CD4-positive, alpha-beta T cell treated with Interleukin-21 for 1 hour (primary cell): ENCODE measurements around the gene TMEFF1.
"Not testable (repeated sequence)": the region's sequence is repeated elsewhere in the genome, so short reads cannot be mapped to it uniquely, and the experiment has no call there.

Source experiments
- DNase-seq: peaks from one replicate; pipeline ENCODE4 v3.0.0-alpha.2; 2020

TMEFF1 gene

DNA sequence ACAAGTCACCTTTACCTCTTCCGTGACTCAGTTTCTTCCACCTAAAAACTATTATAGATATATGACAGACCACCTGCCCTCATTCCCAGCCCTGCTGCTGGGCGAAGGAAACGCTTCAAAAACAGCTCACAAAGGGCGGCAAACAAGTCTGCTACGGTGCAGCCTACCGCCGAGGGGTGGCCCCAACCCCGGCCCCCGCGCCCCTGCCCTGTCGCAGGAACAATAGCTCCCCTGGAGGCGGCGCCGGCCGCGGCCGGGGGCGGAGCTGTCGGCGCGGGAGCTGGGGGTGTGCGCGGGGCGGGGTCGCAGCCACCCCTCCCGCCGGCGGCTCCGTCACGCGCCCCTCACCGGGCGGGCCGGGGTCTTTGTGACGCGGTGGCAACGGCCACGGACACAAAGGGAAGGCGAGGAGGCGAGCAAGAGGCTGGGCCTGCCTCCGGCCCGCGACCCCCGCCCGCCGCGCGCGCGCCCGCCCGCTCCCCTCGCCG is at the start of gene TMEFF1:
Gene TMEFF1 (plus strand): TSS at position 362 of the 488 bp plus-strand sequence. CDS start 396 bp downstream, outside the sequence.
- DNase-seq = peak; percentile 28

DNA sequence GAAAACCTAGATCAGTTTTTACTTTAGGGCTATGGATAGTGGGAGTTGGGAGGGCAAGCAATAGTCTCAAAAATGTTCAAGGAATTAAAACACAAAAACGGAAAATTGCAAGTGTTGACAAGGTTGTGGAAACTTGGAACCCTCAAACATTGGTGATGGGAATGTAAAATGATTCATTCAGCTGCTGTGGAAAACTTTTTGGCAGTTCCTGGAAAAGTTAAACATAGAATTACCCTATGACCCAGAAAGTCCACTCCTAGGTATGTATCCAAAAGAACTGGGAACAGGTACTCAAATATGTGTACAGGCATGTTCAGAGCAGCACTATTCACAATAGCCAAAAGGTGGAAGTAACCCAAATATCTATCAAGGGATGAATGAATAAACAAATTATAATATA is 47.2 kb upstream of the TMEFF1 start:
- DNase-seq = no peak

GRCh38 chr9:100426189-100426529 is 46.8 kb upstream of the TMEFF1 start:
- no peak for DNase-seq

- DNase-seq = peak; percentile 63
Observed at GRCh38 chr9:100426530-100427365, 46.2 kb upstream of the TMEFF1 start, which contains the start of gene MSANTD3. MSANTD3 (plus strand) TSS chr9:100427143; CDS start chr9:100441939, 14,796 bp downstream.

GRCh38 chr9:100427366-100428263 is 45.3 kb upstream of the TMEFF1 start:
- peak; percentile 4 for DNase-seq

- DNase-seq = no peak
Observed at GRCh38 chr9:100428871-100429654, 43.9 kb upstream of the TMEFF1 start.

DNA sequence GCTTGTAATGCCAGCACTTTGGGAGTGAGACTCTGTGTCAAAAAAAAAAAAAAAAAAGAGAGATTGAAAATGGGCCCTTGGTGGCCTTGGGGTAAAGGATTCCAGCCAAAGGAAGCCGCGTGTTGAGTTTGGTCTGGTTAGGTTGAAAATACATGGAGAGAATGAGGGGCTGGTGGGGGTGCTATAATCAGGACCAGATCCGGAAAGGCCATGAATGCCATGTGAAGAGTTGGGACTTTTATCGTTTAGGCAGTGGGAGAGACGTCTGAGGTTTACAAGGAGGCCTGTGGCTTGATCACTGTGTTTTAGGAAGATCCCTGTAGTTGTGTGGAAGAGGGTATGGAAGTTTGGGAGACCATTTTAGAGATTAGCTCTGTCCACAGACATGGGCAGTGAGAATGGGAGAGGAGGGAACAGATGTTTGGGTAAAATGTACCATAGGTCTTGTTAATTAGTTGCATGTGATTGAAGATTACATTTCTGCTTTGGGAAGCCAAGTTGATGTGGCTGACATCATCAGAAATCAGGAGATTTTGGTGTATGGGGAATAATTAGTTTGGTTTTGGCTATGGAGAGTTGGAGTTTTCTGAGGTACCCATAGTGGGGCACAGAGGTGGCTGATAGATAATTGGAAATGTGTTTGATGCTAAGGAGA is 42.5 kb upstream of the TMEFF1 start:
- no peak for DNase-seq

DNA sequence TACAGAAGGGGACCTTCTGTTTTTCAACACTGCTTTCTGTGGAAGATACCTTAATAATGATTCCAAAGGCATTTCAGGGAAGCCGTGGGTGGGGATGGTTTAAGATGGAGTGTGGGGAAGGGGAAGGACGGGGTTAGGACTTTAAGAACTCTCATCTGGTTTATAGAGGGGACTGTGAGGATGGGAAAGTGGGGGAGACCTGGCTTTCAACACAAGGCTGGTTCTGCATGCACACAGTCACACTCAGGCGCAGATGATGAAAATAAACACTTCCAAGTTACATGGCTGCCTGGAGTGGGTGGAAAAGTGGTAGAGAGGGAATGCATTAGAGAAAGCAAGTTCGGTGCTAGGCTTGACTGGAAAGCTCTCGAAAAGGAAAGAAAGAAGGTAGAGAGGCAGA is 41.1 kb upstream of the TMEFF1 start:
- no peak for DNase-seq

GRCh38 chr9:100432736-100433135 is 40.2 kb upstream of the TMEFF1 start:
- no peak for DNase-seq

DNA sequence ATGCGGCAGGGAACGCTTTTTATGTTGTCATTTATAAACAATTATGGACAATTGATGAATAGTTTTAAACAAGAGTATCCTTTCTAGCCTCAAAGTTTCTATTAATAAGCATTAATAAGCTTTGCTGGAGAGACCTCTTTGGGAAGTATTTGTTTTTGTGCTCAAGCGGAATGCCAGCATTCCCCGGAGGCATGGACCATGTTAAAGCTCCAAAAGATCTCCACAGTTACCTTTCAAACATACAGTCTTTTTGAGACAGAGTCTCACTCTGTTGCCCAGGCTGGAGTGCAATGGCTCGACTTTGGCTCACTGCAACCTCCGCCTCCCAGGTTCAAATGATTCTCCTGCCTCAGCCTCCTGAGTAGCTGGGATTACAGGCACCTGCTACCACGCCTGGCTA is 36.4 kb upstream of the TMEFF1 start:
- no peak for DNase-seq

DNA sequence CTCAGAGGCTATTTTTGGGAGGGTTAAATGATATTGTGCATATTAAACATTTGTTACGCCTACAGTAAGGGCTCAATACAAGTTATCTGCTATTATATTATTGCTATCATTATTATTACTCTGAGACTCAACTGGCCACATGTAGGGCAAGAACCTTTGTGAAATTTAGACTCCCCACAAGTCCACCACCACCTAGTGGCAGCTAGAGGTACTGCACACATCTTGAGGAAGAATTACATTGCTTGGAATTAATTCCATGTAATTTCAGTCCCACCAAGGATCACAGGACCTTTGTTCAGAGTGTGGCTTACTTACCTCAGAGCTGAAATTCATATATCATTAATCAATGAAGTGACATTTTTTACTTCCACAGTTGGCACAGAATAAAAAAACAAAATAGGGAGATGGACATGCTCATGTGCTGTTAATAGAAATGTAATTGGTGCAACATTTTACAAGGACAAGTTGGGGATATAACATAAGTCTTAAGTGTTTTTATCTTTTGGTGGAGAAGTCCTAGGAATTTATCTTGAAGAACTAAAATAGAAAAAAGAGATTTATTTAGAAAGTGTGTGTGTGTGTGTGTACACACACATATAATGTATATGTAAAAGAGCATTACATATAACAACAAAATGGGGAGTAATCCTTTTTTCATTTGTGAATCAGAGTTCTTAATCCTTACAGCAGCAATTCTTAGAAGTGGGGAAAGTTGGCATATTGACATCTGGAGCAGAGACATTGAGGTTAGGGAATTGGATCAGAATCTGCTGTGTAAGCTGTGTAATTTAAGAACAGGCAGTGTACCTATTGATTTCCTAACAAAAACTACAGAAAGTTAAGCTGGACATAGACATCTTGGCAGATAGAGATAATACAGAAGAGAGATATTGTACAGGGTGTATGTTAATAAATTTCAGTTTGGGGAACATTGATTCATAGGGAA is 34.8 kb upstream of the TMEFF1 start:
- peak; percentile 70 for DNase-seq

- no peak for DNase-seq
Observed at GRCh38 chr9:100440071-100440470, 32.9 kb upstream of the TMEFF1 start.

- not testable (repeated sequence) for DNase-seq
Observed at GRCh38 chr9:100440487-100440886, 32.5 kb upstream of the TMEFF1 start.

- DNase-seq = no peak
Observed at GRCh38 chr9:100441911-100442361, 31.0 kb upstream of the TMEFF1 start.

DNA sequence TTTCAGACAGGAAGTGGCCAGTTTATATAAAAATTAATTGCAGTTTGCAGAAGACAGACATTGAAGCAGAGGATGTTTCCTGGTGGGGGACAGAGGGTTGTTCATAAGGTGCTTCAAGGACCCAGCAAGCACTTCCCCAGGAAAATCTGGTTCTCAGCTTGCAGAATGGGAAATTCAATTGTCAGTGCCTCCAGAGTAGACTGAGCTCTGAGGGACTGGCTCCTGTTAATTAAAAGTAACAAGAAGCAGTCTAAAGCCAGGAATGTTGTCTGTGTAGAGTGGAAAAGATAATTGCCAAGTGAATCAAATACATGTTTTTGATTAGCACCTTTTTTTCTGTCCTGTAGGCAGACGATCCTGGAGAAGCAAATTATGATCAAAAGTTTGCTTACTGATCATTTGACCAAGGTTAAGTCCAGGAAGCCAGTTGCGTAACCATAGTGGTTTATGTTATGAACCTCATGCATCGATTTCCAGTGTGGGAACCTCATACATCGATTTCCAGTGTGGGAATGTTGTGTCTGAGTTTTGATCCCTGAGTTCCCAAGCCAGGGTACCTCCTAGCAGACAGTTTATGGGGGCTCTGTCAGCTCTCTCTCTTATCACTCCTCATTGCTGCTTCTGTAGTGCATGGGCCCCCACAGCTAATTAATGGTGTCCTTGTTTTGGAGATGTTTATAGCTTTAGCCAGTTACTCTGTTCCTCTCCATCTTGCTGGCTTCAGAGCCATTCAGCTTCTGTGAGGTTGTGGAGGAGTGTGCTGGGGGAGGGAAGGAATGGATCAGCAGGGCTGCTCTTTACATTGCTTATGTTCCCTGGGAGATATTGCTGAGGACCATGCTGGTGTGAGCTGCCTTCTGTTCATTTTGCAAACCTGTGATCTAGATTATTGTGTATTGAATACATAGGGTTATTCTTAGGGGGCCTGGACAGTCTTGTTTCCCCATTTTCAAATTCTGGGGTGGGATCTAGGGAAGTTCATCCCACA is 28.9 kb upstream of the TMEFF1 start:
- no peak for DNase-seq

GRCh38 chr9:100445161-100445902 is 27.6 kb upstream of the TMEFF1 start:
- no peak for DNase-seq

- no peak for DNase-seq
Observed at GRCh38 chr9:100445903-100446549, 26.9 kb upstream of the TMEFF1 start.

- no peak for DNase-seq
Observed at GRCh38 chr9:100447041-100447440, 25.9 kb upstream of the TMEFF1 start.
